ENCODE results near the gene SLC30A7. TPM values are rescaled to one million over a fixed set of nuclear protein-coding genes. Genes with fewer than 3 reads are reported as not detected.
"Not testable (repeated sequence)": the region's sequence is repeated elsewhere in the genome, so short reads cannot be mapped to it uniquely, and the experiment has no call there.

The SLC30A7 gene
- total RNA-seq, 1 donor from 2014 or later = 36.8 TPM

DNA sequence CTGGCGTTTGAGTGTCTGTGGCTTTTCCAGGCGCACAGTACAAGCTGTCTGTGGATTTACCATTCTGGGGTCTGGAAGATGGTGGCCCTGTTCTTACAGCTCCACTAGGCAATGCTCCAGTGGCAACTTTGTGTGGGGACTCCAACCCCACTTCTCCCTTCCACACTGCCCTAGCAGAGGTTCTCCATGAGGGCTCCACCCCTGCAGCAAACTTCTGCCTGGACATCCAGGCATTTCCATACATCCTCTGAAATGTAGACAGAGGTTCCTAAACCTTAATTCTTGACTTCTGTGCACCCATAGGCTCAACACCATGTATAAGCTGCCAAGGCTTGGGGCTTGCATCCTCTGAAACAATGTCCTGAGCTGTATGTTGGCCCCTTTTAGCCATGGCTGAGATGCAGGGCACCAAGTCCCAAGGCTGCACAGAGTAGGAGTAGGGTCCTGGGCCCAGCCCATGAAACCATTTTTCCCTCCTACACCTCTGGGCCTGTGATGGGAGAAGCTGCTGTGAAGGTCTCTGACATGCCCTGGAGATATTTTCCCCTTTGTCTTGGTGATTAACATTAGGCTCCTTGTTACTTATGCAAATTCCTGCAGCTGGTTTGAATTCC is 5.9 kb upstream of the SLC30A7 start:
- not testable (repeated sequence) for DNase-seq (ENCODE audit: low spot score)

DNA sequence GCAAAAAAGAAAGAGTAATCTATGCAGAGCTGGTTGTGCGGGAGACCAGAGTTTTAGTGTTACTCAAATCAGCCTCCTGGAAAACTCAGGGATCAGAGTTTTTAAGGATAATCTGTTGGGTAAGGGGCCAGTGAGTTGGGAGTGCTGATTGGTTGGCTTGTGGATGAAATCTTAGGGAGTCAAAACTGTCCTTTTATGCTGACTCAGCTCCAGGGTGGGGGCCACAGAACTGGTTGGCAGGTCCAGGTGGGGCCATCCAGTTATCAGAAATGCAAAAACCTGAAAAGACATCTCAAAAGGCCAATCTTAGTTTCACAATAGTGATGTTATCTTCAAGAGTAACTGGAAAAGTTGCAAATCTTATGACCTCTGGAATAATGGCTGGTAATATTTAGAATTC is 4.5 kb upstream of the SLC30A7 start:
- DNase-seq (ENCODE audit: low spot score) = no peak

DNA sequence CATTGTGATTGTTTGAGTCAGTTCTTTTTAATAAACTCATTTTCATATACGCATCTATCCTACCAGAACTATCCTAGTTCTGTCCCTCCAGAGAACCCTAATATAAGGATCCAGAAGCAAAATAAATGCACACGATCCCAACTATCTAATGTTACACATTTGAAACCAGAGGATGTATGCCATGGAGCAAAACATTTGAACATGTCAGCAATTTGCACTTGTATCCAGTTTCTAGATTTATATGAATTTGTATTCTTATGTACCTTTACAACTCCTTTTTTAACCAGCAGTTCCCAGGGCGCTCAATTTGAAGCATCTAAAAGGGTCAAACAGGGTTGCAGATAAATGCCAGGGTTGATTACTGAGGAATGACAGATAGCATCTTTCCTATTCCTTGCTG is 3.3 kb upstream of the SLC30A7 start:
- no peak for DNase-seq (ENCODE audit: low spot score)

DNA sequence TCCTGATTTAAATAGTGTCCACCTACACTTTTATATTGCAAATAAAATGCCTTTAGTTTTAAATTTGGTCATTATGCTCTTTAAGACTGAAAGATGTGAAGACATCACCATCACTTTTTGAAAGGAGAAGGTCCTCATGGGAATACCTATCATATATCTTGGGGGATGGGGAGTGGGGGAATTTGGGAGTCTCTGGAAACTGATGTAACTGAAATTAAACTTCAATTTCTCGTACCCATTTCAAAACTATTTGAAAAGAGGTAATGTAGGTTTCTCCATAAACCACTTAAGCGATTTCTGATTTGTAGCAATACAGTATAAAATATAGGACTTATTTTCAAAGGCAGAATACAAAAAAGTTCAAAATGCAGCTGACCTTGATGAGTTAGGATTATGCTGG is 2.2 kb upstream of the SLC30A7 start:
- DNase-seq (ENCODE audit: low spot score) = no peak

DNA sequence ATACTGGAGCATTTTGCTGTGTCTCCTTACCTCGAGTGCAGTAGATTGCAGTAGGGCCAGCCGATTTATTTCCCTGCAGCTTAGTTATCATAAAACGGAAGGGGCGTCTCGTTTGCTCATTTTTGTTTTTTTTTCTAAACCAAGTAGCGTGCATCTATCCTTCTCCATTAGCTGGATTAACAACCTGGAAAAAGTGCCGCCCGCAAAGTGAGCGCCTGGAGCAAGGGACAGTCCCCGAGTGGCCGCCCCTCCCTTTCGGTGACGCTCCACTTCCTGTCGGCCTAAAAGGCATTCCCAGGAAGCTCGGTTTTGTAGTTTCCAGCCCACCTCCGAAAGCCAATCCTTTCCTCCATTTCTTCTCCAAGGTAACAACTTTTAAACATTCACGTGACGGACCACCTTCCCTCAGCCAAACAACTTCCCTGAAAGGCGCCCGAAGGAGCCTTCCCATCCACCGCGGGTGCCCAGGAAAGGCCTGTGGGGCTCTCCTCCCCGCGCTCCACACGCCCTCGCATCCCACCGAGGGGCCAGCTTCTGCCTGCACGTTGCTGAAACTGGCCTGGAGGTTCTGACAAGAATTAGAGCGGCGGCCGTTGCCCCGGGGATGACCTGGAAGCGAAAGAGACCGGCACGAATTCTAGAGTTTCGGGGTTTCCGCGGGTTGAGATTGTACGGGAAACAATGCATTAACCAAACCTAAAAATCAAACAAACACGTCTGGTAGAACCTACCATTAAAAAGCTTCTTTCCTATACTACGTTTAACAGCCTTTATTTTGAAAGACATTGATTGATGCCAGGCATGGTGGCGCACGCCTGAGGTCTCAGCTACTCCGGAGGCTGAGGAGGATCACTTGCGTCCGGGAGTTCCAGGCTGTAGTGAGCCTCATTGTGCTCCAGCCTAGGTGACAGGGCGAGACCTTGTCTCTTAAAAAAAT is 1.0 kb upstream of the SLC30A7 start, which contains the start of gene EXTL2:
EXTL2 (minus strand) TSS at position 240 of the 937 bp plus-strand sequence. CDS start 6,085 bp downstream, outside the sequence.
- peak; percentile 93 for DNase-seq (ENCODE audit: low spot score)

DNA sequence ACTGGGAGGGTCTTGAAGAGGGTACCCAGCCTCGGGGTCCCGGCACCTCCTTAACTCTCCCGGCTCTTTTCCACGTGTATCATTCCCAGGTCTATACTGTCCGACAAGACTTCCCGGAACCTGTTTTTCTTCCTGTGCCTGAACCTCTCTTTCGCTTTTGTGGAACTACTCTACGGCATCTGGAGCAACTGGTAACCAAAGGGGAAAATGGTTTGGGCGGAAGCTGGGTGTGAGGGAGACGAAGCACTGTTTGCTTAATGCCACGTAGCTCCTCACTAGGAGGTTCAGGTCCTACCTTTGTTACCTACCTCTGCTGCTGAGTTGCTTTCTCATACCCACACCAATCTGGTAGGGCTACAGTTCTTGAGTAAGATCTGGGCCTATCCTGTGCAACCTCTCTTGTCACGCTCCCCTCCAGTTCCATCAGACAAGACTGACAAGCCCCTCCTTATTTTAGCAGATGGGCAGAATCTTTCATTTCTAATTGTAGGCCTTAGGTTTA is 642 bp downstream of the SLC30A7 start:
- peak; percentile 44 for DNase-seq (ENCODE audit: low spot score)

DNA sequence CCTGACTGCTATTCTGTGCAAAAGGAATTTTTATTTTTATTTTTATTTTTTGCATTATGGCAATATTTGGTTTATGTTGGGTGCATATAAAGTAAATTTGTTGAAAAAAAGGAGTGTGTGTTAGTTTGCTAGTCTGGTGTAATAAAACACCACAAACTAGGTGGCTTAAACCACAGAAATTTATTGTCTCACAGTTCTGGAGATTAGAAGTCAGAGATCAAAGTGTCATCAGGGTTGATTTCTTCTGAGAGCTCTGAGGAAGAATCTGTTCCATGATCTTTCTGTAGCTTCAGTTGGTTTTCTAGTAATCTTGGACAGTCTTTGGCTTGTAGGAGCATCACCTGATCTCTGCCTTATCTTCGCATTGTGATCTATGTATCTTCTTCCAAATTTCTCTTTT is 6.5 kb downstream of the SLC30A7 start:
- DNase-seq (ENCODE audit: low spot score) = no peak

DNA sequence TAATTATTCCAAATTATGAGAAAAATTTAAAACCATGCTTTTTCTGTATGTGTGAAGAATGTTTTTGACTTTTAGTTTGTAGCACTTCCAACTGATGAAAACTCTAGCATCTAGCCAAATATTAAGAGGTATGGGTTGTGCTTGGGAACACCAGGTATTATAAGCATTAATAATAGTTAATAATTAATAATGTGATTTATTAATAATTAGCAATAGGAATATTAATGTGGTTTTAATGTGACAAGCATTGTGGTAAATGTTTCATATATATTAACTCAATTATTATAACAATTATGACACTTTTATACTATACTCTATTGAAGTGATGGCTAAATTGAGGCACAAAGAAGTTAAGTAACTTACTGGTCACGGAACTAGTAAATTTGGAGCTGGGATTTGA is 7.9 kb downstream of the SLC30A7 start:
- no peak for DNase-seq (ENCODE audit: low spot score)

DNA sequence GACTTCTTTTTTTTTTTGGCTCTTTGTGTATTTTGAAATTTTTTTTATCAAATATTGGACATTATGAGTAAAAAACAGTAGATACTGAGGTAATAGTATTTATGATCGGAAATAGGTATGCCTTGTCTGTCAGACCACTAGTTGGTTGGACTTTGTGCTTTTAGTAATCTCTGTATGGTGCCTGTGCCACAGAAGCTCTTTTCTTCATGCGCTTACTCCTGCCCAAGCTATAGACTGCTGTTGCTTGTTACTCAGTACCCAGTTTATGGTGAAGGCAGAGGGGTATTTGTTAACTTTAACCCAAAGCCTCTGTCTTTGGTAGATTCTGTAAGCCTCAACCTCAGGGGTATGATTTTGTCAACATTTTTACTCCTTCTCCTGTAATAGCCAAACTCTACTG is 8.6 kb downstream of the SLC30A7 start:
- no peak for DNase-seq (ENCODE audit: low spot score)

DNA sequence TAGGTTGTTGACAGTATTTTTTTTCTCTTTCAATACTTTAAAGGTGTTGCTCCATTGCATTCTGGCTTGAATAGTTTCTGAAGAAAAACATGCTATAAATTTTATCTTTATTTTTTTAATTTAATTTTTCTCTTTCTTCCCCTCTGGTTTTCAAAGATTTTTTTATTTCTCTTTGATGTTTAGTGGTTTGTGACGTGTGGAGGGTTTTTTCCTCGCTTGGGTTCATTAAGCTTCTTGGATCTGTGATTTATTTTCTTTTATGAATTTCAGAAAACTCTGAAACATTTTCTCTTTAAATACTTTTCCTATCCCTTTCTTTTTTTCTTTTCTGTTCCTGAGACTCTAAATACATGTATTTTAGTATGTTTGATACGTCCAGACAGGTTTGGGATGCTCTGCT is 9.3 kb downstream of the SLC30A7 start:
- no peak for DNase-seq (ENCODE audit: low spot score)

DNA sequence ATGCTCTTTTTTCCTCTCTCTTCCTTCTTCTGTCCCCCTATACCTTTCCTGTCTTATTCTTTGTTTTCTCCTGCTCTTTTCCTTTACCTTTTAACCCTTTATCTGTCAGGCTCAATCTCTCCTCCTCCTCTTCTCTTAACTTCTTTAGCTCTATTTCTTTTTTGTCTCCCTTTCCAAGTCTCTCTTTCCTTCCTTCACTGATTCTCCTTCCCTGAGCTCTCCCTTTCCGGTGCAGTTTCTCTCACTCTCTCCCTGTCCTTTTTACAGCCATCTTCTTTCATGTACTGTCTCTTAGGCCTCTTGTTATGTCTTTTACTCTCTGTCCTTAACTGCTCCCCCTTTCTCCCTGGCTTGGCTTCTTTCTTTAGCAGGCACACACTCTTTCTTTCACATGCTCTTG is 12.0 kb downstream of the SLC30A7 start:
- DNase-seq (ENCODE audit: low spot score) = no peak

DNA sequence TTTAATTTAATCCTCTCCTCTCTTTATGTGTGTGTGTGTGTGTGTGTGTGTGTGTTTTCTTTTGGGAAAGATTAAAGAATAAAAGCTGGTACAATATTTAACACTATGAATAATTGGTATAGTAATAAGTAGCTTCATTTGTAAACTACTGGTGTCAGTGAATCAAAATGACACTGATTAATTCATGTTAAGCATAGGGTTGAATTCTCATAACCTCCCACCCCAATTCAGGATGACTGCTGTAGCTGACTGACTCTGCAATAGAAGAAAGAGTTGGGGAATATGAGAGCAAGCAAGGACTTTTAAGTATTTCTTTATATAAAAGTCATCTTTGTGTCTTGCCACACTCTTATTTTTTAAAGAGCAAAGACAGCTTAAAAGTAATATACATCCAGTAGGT is 13.1 kb downstream of the SLC30A7 start:
- no peak for DNase-seq (ENCODE audit: low spot score)

DNA sequence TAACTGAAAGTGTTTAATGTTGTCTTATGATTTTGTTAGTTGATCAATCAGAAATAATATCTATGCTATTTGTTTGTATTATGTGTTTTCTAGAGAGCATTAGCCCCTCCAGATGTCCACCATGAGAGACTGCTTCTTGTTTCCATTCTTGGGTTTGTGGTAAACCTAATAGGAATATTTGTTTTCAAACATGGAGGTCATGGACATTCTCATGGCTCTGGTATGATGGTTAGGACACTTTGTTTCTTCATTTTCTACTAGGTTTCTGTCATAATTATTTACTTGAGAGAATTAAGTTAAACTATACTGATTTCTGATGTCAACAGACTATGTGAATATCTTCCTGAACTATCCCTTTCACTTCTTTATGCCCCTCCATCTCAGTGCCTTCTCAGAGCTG is 16.1 kb downstream of the SLC30A7 start:
- no peak for DNase-seq (ENCODE audit: low spot score)

DNA sequence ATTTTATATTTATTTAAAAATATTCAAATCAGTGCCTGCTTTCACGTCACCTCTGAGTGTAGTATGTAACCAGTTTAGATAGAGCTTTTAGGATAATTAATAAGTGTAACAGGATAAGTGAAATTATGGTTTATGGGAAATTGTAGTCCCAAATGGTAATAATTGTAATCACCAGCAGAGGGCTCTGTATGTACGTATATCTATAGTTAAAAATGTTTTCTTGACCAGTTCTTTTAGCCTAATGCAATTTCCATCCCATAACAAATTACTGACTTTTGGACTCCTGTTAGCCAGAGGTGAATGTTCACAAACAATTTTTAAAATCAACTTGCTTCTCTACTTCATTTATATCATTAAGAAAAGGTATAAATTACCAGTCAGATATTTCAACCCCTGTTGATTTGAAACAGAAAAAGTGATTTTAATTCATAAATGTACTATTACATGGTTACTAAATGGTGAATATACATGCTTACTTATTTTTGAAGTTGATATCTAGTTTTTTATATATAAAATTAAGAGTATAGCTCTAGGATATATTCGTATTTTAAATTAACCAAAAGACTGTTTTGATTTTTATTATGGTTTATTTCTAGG is 25.3 kb downstream of the SLC30A7 start:
- peak; percentile 63 for DNase-seq (ENCODE audit: low spot score)

DNA sequence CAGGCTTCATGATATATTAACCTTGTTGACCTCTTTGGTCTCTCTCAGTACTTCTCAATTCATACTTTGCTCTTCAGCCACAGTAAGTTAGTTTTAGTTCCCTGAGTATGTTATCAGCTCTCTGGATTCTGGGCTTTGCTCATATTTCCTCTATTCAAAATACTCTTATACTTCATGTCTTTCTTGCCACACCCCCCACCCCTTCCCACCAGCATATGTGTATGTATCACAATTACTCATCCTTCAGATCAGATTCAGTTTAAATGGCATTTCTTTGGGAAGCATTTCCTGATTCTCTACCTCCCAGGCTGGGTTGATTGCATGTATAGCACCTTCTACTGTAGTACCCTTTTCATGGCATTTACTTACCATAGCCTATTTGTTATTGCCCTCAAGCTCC is 28.3 kb downstream of the SLC30A7 start:
- no peak for DNase-seq (ENCODE audit: low spot score)

DNA sequence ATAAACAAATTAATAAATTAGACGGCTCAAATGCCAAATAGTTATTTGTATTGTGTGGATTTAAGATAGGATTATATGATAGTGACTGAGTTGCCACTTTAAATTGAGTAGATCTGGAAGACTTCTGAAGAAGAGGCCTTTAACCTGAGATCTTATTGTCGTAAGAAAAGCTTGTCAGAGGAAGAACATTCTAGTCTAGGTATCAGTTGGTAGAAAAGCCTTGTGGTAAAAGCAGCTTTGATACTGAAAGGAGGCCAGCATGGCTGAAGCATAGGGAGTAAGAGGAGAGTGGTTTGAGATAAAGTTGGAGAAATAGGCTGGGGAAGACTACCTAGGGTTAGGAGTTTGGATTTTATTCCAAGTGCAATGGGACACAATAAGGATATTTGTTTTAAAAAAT is 29.1 kb downstream of the SLC30A7 start:
- no peak for DNase-seq (ENCODE audit: low spot score)

DNA sequence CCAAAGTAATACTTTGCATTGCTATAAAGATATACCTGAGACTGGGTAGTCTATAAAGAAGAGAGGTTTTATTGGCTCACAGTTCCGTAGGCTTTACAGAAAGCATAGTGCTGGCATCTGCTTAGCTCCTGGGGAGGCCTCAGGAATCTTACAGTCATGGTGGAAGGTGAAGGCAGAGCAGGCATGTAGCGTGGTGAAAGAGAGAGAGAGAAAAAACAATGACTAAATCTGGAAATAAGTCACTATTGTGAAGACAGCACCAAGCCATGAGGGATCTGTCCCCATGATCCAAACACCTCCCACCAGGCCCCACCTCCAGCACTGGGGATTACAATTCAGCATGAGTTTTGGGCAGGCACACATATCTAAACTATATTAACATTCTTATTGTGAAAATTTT is 30.4 kb downstream of the SLC30A7 start:
- DNase-seq (ENCODE audit: low spot score) = no peak

DNA sequence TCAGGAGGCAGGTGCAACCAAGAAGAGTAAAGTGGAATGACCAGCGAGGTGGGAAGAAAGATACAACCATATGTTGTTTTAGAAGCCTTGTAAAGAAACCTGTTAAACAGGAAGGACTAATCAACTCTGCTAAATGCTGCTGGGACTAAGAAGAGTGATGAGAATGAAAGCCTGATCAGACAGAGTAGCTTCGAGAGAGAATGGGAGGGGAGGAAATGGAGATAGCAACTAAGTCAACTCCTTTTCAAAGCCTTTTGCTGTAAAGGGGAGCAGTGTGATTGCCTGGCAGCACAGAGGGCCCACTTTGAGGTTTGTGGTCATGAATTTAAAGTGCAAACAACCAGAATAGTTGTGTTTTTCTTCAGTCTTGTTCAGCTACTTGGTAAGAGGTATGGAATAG is 31.4 kb downstream of the SLC30A7 start:
- DNase-seq (ENCODE audit: low spot score) = no peak

DNA sequence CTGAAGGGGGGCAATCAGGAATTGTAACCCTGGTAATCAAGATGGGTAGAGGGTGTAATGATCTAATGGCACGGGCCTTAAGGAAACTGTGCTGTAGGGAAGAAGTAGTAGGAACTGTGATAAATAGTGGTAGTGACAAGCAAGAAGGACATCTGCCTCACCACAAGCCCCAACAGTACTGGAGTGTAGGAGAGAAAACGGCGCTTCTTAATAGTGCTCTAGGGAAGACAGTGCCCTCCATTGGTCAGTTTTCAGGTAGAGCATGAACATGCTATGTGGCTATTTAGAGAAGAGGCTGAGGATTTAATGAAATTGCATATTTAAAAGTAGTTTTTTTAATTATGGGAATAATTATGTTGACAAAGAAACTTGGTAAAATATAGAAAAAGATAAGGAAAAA is 32.2 kb downstream of the SLC30A7 start:
- DNase-seq (ENCODE audit: low spot score) = no peak

DNA sequence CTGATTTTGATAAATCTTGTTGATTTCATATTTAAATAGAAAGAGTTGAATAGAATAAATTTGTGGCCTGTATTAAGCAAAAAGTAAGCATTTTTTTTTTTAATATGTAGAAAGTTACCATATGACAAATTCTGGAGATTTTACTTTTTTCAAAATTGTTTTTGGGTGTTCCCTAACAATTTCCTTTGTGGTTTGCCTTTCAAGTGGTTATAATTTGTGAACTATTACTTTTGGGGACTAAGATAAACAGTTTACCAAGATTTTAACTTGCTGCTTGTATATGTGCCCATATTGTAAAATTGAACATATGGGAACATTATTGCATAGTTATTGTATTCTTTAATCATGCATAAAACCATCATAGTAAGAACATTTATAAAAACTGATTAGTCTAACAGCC is 34.6 kb downstream of the SLC30A7 start:
- DNase-seq (ENCODE audit: low spot score) = no peak

DNA sequence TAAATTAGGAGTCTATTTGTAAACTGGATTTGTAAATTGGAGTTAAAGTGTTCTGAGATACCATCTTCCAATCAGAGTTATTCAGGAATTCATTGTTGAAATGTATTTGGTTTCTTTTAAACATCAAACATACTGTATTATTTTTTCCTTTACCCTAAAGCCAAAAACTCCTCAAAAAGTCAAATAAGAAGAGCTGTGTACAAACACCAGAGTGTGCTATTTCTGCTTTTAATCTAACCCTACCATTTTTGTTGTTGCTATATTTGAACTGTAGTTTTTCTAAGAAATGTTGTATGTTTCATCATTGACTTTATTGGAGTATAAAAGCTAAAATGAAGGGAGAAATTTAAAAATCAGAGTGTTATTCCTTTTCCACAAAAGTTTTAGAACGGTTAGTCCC is 35.8 kb downstream of the SLC30A7 start:
- DNase-seq (ENCODE audit: low spot score) = peak; percentile 12

DNA sequence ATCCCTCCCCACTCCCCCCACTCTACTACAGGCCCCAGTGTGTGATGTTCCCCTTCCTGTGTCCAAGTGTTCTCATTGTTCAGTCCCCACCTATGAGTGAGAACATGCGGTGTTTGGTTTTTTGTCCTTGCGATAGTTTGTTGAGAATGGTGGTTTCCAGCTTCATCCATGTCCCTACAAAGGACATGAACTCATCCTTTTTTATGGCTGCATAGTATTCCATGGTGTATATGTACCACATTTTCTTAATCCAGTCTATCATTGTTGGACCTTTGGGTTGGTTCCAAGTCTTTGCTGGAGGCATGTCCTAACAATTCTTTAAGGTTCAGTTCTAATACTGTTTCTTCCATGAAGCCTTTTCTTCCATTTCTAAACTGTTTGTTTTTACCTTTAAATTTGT is 37.7 kb downstream of the SLC30A7 start:
- not testable (repeated sequence) for DNase-seq (ENCODE audit: low spot score)
